ENCODE measurements around the gene BHLHA15.
"Not testable (repeated sequence)": the region's sequence is repeated elsewhere in the genome, so short reads cannot be mapped to it uniquely, and the experiment has no call there.

BHLHA15 gene

DNA sequence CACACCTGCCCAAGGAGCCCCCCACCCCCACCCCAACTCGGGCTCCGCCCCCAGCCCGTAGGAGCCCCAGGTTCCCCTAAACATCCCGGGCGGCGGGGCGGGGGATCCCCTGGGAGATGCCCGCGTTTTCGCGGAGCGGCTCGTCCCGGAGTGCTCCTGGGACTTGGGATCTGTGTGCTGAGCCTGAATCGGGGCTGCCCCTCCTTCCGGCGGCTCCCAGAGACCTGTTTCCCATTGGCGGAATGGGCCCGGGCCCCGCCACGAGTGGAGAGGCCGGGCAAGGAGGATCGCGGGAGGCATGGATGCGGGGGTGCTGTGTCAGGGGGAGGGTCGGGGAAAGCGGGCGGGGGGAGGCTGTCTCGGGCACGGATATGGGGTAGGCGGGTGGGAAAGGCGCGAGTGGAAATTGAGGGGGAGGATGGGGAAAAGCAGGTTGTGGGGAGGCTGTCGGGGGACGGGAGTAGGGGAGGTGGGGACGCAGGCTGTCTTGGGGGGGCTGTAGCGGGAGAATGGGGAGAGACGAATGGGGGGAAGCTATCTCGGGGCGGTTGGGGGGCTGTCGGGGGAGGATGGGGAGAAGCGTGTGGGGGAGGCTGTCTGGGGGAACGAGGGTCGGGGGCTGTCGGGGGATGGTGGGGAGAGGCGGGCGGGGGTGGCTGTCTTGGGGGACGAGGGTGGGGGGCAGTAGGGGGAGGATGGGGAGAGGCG, 572 bp upstream of the BHLHA15 start:
- DNase-seq: no peak

DNA sequence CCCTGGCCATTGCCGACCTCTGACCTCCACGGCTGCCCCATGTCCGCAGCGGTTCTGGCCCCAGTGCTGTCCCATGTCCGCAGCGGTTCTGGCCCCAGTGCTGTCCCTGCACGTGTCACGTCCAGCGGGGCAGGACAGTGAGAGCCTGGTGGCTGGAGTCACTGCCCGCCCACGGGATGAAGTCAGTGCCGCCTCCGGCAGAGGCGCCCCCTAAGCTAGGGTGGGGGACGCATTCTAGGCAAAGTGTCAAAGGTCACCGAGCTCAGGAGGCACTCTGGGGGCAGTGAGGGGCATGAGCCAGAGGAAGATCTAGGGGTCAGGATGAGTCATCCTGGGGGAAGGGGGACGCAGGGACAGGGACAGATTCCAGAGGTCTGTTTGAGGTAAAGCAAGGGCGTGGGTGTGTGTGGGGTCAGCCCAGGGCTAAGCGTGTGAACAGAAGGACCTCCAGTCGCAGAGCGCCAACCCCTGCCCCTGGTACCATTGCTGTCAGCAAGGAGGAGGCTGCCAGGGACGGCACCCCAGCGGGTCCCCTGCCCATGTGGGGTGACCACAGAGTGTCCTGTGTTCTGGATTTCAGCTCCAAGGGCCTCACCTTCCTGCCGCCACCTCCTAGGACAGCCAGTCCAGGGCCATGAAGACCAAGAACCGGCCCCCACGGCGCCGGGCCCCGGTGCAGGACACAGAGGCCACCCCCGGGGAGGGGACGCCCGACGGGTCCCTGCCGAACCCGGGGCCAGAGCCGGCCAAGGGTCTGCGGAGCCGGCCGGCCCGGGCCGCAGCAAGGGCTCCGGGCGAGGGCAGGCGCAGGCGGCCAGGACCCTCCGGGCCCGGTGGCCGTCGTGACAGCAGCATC, 665 bp downstream of the BHLHA15 start:
- no peak for DNase-seq

- no peak for DNase-seq
Measured at GRCh38 chr7:98212532-98213041, 1.3 kb downstream of the BHLHA15 start.

DNA sequence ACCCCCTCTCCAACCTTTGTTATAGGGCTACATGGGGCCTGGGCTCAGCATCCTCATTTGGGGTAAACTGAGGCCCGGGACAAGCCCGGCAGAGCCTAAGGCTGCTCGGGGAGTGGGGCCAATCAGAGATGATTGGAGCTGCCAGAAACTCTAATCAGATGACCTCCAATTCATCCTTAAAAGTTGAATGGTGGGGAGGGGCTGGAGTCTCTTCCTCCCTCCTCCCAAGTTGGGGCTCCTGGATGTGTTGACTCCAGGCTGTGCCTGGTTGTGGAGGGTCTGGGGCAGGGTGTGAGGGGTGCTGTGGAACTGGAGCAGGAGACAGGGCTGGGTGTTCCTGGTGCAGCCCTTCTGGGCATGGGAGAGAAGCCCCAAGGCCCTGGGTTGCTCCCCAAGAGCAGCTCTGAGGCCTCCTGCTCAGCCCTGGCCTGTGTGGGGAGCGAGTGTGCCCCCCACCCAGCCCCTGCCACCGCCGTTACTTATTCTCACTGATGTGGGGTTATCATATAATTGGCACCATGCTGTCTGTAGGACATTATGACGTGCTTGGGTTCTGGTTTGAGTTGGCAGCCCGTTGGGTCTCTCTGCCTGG, 2.2 kb downstream of the BHLHA15 start:
- no peak for DNase-seq

DNA sequence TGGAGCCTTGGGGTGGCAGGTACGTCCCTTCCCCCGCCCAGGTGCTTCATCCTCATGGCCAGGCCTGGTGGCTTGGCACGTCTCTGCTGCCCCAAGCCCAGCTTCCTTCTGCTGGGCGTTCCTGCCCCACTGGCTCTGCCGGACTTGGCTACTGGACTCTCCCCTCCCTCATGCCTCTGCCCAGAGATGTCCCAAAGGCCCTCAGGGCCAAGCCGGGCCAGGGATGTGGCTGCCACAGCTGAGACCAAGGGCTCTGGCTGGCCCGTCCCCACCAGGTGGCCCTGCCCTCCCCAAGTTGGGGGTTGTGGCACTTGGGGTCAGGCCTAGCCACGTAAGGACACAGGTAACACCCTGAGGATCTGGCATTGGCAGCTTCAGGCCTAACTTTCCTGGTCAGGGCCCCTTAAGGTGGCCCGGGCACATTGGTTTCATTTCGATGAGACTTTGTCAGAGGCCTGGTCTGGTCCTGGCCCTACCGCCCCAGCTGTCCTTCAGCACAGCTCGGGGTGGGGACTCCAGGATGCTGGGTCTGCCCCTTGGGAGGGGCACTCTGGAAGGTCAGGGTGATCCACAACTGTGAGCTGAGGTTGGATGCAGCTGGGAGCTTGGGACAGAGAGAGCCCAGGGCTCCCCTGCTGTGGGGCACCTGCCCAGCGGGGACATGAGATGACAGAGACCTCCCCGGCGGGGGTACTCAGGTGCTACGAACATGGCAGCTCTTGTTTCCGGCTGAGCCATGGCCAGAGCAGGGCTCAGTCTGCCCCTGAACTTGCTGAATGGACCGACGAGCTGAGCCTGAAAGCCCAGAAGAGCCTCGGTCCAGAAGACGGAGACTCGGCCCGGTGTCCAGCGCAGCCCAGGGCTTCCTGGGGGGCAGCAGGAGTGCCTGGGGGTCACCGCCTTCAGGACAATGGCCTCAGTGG, 2.9 kb downstream of the BHLHA15 start:
- DNase-seq: no peak

DNA sequence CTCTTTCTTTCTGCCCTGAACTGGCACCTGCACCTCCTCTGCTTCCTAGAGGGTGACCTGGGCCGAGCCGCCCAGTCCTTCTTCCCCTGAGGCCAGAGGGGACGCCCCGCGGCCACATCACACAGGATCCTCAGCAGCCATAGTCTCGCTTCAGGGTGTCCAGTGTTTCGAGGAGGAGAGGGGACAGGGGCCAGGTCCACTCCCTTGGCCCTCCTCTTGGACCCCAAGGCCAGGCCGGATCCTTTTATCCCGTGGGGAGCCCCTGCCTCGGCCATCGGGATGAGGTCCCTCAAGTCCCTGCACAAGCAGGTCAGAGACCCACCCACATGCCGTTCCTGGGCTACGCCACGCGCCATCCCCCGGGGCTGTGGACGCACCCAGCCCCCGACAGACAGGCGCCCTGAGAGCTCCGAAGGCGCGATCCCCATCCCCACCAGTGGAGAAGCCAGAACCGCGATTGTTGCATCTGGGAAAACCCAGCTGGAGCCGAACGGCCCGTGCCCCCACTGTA, 3.6 kb downstream of the BHLHA15 start:
- no peak for DNase-seq

DNA sequence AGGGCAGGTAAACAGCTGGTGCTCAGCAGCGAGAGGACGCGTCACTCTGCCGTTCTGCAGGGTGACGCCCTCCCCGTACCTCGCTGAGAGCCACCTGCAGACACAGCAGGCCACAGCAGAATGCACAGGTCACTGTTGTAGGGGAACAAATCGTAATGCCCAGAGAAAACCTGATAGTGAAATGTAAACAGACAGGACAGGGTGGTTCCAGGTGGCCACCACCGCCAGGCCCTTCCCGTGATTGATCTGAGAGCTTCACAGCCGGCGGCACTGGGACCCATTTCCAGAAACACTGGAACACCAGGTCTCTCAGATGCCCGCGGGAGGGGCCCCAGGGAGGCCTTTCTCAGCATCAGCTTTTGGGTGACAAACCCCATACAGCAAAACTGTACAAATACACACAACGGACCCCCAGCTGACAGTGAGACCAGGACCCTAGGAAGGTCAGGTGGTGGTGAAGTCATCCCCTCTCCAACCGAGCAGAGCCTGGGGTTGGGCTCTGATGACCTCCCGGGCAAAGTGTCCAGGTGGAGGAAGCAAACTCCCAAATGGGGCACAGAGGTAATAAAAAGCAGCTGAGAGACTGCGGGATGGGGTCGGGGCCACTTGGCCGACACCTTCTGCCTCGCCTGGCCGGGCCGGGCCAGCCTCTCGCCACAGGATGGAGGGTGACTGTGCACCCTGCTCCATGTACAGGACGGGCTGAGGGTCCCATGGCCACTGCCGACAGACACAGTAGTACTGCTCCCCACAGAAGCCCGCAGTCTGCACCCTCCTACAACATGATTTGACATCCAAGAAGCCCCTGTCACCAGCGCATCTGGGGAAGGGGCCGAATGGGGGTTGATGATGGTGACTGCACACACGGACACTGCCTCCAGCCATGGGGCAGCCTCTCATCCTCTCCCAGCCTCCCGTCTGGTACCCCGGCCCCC, 4.6 kb downstream of the BHLHA15 start:
- DNase-seq: no peak

- no peak for DNase-seq
Measured at GRCh38 chr7:98216941-98217622, 5.8 kb downstream of the BHLHA15 start.

GRCh38 chr7:98217623-98218582, 6.7 kb downstream of the BHLHA15 start:
- DNase-seq: no peak

- DNase-seq: not testable (repeated sequence)
Measured at GRCh38 chr7:98219382-98219781, 8.1 kb downstream of the BHLHA15 start.

GRCh38 chr7:98221611-98222532, 10.6 kb downstream of the BHLHA15 start:
- DNase-seq: no peak

- DNase-seq: no peak
Measured at GRCh38 chr7:98222533-98223195, 11.4 kb downstream of the BHLHA15 start.

GRCh38 chr7:98223351-98223897, 12.2 kb downstream of the BHLHA15 start:
- DNase-seq: no peak

- DNase-seq: no peak
Measured at GRCh38 chr7:98223898-98224700, 12.9 kb downstream of the BHLHA15 start.

DNA sequence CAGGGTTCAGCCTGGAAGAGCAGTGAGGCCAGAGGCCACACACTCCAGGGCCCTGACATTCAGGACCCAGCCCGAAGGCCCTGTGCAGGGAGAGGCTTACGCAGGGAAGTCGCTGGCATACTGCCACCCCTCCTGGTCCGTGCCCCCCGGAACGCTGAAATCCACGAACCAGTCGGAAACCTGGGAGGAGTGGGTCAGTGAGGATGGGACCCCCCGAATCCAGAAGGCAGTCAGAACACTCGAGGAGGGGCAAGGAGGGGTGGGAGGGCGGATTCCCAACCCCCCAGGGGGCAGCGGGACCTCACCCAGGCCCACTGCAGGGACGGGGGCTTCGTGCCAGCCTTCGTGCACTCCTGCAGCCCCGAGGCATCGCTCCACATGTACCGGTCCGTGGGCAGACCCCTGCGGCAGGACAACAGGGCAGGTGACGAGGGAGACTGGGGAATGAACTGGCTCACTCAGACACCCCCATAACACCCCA, 13.5 kb downstream of the BHLHA15 start:
- DNase-seq: no peak
